Mammary microvascular endothelial cell (primary cell): Measurements from ENCODE around the gene CENPA. TPM values are rescaled to one million over a fixed set of nuclear protein-coding genes. Genes with fewer than 3 reads are reported as not detected.

Experiments used
- total RNA-seq: library from RNA; depleted of rRNA; stranded (reverse); fragments of >200 nt; gene quantifications from 2 replicates; pipeline ENCODE4 v1.2.3, GENCODE V29; 2015

CENPA gene
- 11.5 and 17.0 TPM in 2 replicates for total RNA-seq

DNA sequence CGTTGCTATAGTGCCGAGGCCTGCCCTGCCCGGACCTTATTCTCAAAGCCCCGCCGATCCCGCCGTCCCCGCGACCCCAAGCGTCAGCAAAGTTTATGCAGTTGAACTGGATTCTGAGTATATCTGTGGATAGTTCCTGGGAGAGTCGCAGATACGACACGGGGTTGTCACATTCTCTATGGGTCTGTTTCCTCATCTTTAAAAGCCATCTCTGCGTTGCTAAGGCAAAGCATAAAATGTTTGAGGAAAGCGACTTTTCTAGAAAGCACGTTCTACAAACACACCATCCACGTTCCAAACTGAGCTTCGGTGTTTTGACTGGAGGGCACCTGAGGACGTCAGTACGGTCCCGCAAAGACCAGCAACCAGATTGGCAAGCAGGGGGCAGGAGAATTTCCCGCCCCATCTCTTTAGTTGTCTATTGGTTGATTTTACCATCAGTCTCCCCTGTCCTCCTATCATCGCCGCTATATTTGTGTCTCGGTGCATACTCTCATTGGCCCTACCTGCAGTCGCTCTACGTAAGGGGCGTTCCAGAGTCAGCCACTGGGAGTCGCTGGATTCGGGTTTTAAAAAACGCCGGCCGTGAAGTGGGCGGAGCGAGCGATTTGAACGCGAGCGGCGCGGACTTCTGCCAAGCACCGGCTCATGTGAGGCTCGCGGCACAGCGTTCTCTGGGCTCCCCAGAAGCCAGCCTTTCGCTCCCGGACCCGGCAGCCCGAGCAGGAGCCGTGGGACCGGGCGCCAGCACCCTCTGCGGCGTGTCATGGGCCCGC, at the start of gene CENPA:
CENPA (plus strand) TSS at position 626 of the 776 bp plus-strand sequence; CDS start at position 767, 141 bp downstream.

DNA sequence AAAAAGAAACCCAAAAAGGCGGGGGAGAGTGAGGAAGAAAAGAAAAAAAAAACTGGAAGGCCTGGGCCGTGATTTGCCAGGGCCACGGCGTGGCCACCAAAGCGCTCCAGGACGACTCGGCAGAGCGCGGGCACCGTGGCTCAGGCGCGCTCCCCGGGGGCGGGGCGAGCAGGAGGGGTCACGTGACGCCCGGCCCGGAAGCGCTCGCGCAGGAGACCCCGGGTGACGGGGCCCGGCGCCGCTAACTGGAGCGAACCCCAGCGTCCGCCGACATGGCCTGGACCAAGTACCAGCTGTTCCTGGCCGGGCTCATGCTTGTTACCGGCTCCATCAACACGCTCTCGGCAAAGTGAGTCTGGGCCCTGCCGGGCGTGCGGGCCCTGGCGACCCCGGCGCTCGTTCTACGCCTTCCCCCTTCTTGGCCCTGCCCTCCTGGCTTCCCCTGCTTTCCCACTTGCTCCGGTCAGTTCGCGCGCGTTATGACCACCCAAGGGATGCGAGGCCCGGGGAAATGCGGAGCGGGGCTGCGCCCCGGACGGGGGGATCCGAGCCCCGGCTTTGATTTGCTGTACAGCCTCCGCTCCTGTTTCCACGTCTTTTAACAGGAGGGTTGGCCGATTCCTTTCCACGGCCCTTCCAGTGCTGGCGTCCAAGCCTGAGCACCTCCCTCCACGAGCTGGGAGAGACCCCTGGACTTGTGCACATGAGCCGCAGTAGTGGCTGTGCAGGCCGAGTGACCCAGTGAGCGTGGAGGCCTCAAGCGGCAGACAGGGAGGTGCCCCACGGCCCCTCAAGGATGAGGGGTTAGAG, 21.6 kb upstream of the CENPA start, which contains the start of gene SLC35F6:
SLC35F6 (plus strand) TSS at position 207 of the 810 bp plus-strand sequence; CDS start at position 273, 66 bp downstream.

Other genes with a start within 250 kb of the CENPA start
- not detected in 2 replicates for gene CIB4, start 144.7 kb upstream of the CENPA start, total RNA-seq
- not detected in 2 replicates for gene KCNK3, start 93.3 kb upstream of the CENPA start, total RNA-seq
- gene SLC35F6, start 21.8 kb upstream of the CENPA start, total RNA-seq: 46.9 and 49.4 TPM in 2 replicates
- not detected in 2 replicates for gene DPYSL5, start 62.1 kb downstream of the CENPA start, total RNA-seq
- 1.2 and 1.4 TPM in 2 replicates for gene MAPRE3, start 184.6 kb downstream of the CENPA start, total RNA-seq
- 20.1 and 26.9 TPM in 2 replicates for gene TMEM214, start 246.9 kb downstream of the CENPA start, total RNA-seq